Jurkat, Clone E6-1 (cell line): ENCODE measurements around the gene MARCHF3.
"Not testable (repeated sequence)": the region's sequence is repeated elsewhere in the genome, so short reads cannot be mapped to it uniquely, and the experiment has no call there.

ENCODE experiments used
- DNase-seq: peaks from one replicate; pipeline ENCODE4 v3.0.0-alpha.2; 2011; ENCODE audit warnings: low read depth, low spot score
- H3K4me3 ChIP-seq: 2 replicates; pipeline ENCODE4 v1.5.1; 2011; ENCODE audit warnings: mild to moderate bottlenecking, low read length, control low read depth, moderate library complexity

Gene MARCHF3

DNA sequence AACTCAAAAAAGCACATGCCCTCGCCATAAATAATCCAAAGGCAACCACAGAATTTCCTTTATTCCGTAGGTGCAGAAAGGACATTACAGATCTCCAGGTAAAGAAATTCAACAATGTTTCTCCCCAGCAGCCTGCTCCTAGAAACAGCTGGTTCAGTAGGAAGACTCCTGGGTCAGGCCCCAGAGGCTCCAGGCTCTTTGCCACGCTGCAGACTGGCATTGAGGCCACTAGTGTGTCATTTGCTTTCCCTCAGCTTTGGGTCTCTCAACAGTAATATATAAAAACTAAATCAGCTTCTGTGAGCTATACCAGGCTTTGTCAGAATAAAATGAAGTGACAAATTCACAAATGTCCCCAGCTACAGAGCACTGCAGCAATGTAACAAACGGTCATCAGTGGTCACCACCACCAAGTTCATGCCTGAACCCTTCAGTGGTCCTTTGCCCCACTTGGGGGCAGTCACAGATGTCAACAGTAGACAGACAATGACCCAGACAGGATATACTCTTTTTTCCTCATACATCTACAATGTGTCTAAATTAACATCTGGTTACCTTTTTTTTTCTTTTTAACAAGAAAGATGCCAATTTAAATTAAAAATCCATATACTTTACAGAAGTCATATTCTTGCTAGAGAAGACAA is 93.5 kb downstream of the MARCHF3 start:
- DNase-seq = no peak
- no peak overlapping the region for H3K4me3 ChIP-seq

DNA sequence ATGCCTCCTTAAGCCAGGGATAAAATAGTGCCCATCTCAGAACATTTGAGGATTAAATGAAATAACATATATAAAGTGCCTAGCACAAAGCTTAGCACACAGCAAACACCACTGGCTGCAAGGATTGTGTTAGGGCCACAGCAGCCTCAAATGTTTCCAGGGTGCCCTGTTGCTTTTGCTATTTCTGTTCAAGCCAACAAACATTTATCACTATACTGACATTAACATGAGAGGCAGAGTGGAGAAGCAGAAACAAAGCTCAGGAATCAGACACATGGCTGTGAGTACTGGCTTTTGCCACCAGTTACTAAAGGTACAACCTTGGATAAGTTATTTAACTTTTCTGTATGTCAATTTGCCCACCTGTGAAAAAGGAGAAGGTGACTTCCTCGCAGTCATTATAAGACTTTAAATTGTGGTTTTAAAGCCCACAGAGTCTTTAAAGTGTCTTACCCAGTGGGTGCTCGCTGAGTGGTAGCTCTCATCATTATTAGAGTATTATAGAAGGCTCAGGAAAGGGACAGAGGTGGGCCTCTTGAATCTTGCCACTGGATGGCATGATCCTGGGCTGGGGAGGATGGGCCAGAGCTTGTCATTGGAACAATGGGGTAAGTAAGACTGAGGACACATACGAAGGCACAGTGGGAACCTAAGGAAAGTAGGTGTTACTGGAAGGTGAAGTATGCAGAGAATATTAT is 98.2 kb downstream of the MARCHF3 start:
- no peak for DNase-seq
- no peak overlapping the region for H3K4me3 ChIP-seq

DNA sequence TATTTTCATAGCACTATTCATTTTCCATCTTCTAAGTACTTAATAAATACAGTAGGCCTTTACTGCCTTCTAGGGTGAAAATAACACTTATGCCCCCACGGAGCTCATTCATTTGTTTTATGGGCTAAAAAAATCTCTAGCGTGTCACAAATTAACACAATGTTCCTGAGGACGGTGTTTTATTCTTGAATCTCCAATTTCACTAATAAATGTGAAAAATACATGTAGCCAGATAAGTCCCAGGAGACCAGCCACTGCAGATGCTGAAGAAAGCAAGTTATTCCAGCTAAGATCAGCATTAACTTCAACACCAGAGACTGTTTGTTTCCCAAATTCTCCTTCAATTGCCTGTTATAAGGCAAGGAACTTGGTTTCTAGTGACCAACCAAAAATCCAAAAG is 102.3 kb downstream of the MARCHF3 start:
- DNase-seq = no peak

DNA sequence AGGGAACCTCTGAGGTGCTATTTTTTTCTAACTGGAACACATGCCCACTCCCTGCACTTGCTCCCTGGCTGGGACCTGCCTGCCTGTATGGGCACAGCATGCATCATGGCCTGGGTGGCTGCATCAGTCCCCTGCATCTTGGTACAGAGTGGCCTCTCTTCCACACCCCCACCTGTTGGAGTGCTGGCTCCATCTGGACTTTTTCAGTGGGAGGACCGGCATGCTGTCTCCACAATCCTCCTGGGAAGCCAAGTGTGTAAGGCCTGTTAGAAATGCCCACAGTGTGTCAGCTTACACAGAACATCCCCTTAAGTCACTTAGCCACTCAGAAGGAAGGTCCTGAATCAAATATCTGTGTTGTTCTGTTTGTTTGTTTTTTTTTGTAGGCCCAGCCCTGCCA is 102.9 kb downstream of the MARCHF3 start:
- no peak for DNase-seq
- H3K4me3 ChIP-seq = no peak overlapping the region

More for the DNA sequence above, 102.3 kb downstream of the MARCHF3 start:
- no peak overlapping the region for H3K4me3 ChIP-seq

DNA sequence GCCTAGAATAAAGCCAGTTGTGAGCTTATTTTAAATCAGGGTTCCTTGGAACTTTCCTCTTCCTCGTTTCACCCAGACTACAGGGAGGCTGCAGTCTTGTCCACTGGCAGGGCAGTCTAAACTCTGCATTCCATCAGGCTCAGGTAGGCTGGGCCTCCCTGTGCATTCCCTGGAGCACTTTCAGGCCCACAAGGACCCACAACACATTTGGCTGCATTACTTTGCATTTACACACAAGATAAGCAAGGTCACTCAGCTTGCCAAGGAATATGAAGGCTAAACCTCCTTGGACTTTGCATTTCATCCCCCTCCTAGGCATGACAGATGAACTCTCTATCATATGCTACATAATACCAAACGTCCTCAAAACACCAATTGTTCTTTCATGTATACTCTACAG is 104.2 kb downstream of the MARCHF3 start:
- DNase-seq = no peak
- H3K4me3 ChIP-seq = no peak overlapping the region

DNA sequence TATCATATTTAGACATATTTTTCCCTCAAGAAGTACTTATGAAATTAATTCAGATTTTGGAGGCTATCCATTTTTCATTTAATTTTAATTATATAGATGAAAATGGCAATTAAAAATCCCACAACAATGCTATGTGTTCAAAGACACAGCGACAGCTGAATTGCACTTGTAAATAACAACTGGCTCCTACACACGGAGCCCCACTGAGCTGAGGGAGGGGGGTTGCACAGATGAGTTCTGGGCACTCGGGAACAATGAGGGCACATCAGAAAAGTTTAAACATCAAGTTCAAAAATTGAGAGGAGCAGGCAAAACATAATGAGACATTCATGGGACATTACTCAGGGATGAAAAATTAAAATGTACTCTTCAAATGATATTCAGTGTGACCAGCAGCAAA is 104.9 kb downstream of the MARCHF3 start:
- DNase-seq = no peak
- no peak overlapping the region for H3K4me3 ChIP-seq

DNA sequence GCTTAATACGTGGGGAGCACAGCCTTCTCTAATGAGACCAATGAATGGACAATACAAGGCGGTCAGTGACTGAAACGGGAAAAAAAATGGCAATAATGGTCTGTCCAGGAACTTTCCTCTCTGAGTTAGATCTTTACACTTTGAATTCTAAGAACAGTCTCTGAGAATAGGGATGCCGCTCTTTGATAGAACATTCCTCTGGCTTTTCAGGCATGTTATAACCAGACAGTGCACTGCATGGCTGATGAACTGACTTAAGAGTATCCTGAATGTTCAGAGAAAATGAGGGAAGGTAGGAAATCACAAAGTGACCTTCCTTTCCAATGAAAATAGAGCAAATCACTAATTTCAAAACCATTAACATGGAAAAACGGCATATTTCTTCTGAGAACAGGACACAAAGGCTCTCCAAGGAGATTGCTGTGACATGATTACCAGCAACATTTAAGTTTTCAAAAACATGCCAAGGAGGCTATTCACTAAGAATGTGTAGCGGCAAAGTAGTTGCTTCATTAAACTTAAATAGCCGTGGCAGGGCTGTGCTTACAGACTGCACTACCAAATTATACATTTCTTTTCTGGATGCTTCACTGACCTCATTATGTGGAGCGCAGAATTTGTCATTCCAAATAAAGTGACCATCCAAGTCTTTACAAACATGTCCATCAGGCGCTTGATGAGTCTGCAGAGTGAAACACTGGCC is 105.9 kb downstream of the MARCHF3 start:
- DNase-seq = no peak
- H3K4me3 ChIP-seq = no peak overlapping the region

DNA sequence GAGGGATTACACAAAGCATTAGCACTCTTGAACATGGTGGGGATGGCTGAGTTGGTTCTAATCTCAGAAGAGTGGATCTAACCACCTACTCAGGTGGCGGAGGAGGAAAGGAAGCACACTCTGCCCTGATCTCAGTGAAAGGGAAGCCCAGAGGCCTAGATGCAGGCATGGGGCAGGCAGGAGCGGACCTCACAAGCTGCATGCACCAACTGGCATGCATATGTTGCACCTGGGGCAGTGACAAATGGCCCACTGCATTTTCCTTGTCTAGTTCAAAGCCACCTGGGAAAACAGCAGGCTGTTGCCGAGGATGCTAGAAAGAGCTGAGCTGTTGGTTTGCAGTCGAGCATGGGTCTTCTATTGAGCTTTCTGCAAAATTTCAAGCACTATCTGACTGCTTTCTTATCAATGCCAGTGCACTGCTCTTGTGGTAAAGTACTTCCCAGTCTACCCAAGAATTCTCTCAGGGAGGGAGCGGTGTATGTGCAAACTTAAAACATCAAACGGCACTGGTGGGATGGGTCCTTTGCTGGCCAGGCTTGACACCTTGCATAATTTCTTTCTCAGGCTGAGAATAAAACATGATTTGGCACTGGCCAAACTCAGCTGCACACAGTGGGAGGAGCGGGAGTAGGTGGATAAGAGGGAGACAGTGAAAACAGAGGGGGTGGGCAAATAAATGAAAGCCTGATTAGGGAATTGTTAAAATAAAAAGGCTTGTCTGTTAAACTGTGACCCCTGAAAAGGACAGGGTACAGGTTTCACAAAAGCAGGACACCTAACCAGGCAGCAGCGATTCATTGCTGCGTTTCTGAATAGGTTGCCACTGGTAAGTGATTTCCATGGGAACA is 108.9 kb downstream of the MARCHF3 start:
- no peak for DNase-seq
- H3K4me3 ChIP-seq = no peak overlapping the region

DNA sequence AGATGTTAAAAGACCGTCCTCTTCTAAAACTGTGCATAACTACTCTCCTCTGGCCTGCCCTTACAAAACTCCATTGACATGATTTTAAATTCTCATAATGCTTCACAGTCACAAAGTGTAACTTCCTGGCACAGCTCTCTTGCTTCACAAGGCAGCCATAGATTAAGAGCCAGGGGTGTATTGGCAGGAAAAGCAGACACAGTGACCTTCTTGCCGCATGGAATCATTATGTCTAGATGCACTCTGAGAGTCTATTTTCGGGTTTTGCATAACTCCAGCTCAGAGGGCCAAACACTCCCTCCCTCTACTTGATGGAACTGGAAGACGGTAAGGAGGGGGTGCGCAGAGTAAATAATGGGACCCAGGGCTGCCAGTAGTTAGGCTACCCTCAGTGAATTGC is 110.1 kb downstream of the MARCHF3 start:
- no peak overlapping the region for H3K4me3 ChIP-seq
- no peak for DNase-seq

DNA sequence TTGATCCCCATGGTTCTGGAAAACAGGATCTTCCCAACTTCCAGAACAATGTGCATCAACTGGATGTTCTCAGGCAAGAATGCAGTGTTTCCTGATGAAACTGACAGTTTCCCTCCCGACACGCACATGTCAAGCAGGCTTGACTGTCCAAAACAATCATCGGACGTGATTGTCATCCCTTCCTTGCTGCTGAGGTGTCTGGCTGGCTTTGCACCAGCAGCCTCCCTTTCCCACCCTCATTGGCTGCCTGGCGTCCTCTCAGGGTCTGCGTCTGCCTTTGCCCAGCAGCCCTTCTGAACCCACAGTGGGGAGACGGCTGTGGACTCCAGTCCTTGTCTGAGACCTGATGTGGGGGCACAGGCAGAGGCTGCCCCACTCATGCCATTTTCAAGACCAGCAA is 110.8 kb downstream of the MARCHF3 start:
- no peak for DNase-seq

DNA sequence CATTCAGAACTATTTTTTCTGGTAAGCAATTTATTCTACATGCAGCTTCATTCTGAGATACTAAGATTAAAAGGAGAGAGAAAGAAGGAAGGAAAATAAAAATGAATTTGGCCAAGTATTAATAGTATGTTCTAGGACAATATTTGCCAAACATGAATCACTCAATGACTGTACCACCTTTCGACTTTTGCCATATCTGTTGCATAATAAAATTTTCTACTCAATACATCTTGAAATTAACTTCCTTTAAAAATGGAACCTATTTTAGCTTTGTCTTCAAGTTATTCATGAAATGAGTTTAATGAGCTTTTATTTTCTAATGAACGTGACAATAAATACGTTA is 111.8 kb downstream of the MARCHF3 start:
- DNase-seq = no peak
- H3K4me3 ChIP-seq = no peak overlapping the region

More for the DNA sequence above, 110.8 kb downstream of the MARCHF3 start:
- no peak overlapping the region for H3K4me3 ChIP-seq

DNA sequence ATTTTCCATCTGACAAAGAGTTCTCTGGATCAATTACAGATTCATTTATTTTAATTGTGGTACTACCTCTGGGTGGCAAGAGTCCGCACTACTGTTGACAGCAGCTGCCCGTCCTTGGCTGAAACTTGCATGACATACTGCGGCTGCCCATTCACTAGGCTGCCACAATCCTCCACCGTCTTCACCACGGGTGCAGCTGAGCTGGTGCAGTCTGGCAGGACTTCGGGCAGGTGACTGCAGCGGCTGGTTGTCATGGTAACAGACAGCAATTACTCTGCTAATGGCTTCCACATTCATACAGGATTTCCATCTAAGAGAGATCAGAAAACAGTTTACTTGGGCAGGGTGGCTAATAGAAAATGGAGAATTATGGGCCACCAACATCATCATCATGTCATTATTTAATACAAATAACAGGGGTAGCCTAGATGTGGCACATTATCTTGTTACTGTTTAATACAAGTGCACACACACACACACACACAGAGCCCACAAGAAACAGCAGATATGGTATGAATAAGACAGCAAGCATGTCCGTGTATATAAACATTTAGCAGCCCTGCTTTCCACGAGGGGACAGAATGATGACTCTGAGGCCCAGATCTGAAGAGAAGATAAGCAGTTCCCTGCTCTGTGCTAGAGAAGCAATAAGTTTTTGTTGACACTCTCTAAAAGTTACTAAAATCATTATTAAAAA is 112.3 kb downstream of the MARCHF3 start:
- no peak overlapping the region for H3K4me3 ChIP-seq
- DNase-seq = no peak

DNA sequence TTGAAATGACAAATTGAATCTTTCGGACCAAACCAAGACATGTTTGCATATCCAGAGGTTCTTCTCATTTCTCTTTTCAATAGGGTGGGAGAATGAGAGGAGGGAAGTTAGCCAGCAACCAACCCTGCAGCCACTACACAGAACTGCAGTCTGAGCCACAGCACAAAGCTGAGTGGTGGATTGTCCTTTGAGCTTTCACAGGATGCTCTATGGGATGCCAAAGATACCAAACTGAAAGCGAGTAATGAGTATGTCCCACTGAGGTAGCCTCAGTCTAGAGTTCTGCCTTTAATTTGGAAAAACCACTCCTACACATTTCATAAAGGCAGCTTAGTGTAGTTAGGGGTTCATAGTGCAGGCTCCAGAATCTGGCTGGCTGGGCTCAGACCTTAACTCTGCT is 114.9 kb downstream of the MARCHF3 start:
- H3K4me3 ChIP-seq = no peak overlapping the region
- no peak for DNase-seq

DNA sequence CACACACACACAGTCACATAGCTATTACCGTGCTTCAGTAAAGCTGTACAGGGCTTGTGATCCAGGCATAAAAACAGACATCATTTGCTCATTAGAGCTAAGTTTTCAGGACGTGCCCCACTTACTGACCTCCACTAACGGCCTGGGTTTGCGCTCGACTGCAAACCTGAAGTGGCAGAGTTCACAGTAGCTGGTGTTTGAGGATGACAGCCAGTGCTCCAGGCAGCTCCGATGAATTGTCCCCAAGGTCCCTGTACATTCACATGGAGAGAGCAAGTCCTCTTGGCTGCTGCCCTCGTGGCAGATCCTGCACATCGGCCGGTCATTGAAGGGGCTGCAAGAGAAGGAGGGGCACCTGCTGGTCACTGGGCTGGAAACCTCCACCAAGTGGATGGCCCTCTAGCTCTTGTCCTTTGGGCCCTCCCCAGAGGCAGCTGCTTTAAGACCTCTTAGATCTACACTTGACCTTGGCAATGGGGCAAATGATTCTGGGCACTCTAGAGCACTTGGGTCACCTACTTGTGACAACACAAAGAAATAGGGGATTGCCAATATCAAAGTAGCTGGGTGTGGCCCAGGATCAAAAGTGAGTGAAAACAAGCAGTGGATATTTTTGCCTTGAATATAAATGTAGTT is 115.4 kb downstream of the MARCHF3 start:
- DNase-seq = no peak
- no peak overlapping the region for H3K4me3 ChIP-seq

DNA sequence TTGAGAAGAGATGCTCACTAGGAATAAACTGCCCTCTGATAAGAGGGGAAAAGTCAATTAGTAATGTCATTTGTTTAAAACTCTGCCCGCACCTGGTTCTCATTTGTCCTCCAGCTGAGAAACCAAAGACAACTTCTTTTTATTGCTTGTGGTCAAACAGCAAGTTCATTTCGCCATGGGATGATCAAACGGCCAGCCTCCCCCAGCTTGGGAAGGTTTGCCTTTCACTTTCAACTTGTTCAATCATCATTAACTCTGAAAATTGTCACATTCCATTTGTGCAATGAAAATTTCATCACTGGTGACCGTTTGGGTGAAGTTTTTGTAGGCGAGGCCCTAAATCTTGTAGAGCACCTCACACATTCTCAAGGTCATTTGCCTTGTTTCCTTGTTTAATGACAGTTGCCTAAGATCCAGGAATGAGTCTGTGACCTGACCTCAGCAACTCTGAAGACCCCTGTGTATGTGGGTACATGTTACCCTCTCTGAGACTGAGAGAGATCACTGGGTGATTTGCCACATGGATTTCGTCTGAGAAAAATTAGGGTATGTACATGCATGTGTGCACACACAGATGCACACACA is 117.7 kb downstream of the MARCHF3 start:
- DNase-seq = no peak
- no peak overlapping the region for H3K4me3 ChIP-seq

DNA sequence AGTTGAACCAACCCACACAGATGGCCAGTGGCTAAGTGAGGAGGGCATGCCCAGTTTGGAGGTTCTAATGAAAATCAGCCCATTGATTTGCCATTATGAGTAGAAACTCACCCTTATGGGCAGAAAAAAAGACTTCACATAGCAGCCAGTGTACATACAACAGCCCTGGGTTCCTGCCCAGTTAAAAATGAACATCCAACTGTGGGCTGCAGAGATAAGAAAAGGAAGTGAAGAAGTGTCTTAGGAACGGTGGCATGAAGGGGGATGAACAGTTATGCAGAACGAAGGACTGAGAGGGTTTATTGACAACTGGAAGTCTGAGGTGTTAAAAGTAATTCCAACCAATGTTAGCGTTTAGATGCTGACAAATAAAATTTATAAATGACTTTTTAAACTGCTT is 118.4 kb downstream of the MARCHF3 start:
- no peak for DNase-seq
- no peak overlapping the region for H3K4me3 ChIP-seq

DNA sequence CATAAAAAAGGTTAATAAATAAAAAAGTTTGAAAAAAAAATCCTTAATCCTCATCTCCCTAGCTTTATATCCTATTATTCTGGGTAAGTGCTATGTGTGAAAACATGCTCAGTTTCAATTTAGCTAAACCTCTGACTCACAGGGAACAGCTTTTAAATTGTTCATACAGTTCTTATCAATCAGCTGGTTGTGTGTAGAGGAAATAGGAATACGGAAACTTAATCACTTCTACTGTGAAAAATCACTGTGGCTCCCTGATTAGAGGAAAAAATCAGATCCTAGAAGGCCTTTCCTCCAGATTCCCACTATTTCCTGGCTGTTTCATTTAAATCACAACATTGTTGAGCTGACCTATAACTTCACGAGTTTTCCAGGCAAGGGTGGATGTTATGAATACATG is 120.5 kb downstream of the MARCHF3 start:
- DNase-seq = no peak
- no peak overlapping the region for H3K4me3 ChIP-seq

DNA sequence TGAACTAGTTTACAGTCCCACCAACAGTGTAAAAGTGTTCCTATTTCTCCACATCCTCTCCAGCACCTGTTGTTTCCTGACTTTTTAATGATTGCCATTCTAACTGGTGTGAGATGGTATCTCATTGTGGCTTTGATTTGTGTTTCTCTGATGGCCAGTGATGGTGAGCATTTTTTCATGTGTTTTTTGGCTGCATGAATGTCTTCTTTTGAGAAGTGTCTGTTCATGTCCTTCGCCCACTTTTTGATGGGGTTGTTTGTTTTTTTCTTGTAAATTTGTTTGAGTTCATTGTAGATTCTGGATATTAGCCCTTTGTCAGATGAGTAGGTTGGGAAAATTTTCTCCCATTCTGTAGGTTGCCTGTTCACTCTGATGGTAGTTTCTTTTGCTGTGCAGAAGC is 126.0 kb downstream of the MARCHF3 start:
- not testable (repeated sequence) for DNase-seq, H3K4me3 ChIP-seq
